ENCODE results near the gene ZSCAN20. TPM values are rescaled to one million over a fixed set of nuclear protein-coding genes. Genes with fewer than 3 reads are reported as not detected.

The ZSCAN20 gene
- total and polyA plus RNA-seq, 7 donors, result 0.69 to 8.2 (median 5.8) TPM

GRCh38 chr1:33470495-33471012 is 1.9 kb upstream of the ZSCAN20 start:
- 3 to 5% methylated on average over 11 of the region's 11 CpGs for WGBS, 2 donors
- no peaks in the 10 kb centered on the region for H3K27me3 ChIP-seq
- no peaks in the 10 kb centered on the region for H3K36me3 ChIP-seq
- H3K4me1 ChIP-seq, result peaks cover 0 to 67% (median 46%) of the 10 kb centered on the region in 4 donors
- H3K9me3 ChIP-seq, result no peaks in the 10 kb centered on the region
- DNase-seq, result peak; percentile 88
- intact Hi-C loops (cut with DNase I), result loop anchor here (1.0 to 5.0 kb wide), 4 partner anchors 38 to 1387 kb away; partner anchors contain the start of genes PHC2 and SMIM12
- H3K4me3 ChIP-seq, result no peak overlapping the region
- peak; percentile 75 to 84 (median 84) for TF ChIP-seq CTCF (IDR thresholded peaks at IDR 0.05)
- no peak for TF ChIP-seq POLR2A (IDR thresholded peaks at IDR 0.05)
- peak in 1 of 4 donors; percentile 36 for TF ChIP-seq EP300 (IDR thresholded peaks at IDR 0.05)
- peak in 2 of 4 donors; percentile 40 to 41 for TF ChIP-seq POLR2AphosphoS5 (IDR thresholded peaks at IDR 0.05)
- peak overlapping the region; percentile 77 to 83 (median 82) for H3K27ac ChIP-seq

- no peak for DNase-seq
- Histone ChIP-seq H3K27ac (peak overlapping the region; percentile 77 to 83 (median 82)), H3K36me3 (no peaks in the 10 kb centered on the region), H3K9me3 (no peaks in the 10 kb centered on the region), H3K4me3 (no peak overlapping the region), H3K4me1 (peaks cover 0 to 60% (median 43%) of the 10 kb centered on the region in 4 donors), H3K27me3 (no peaks in the 10 kb centered on the region)
- 83 to 93% methylated on average over 4 of the region's 4 CpGs for WGBS, 2 donors
- no peak for TF ChIP-seq POLR2A (IDR thresholded peaks at IDR 0.05)
- no peak for TF ChIP-seq CTCF (IDR thresholded peaks at IDR 0.05)
- no peak for TF ChIP-seq POLR2AphosphoS5 (IDR thresholded peaks at IDR 0.05)
- TF ChIP-seq EP300 (IDR thresholded peaks at IDR 0.05), result no peak
- intact Hi-C loops (cut with DNase I), result loop anchor here (2.0 to 5.0 kb wide), 3 partner anchors 39 to 1386 kb away; partner anchors contain the start of genes PHC2 and SMIM12
These were observed 1.0 kb upstream of the ZSCAN20 start for GRCh38 chr1:33471416-33471815.

GRCh38 chr1:33473900-33474299 is 1.5 kb downstream of the ZSCAN20 start:
- intact Hi-C loops (cut with DNase I), result loop anchor here (5.0 kb wide), 2 partner anchors 42 to 1383 kb away; partner anchors contain the start of genes PHC2 and SMIM12
- DNase-seq, result no peak
- Histone ChIP-seq H3K4me1 (peaks cover 0 to 44% (median 30%) of the 10 kb centered on the region in 4 donors), H3K9me3 (no peaks in the 10 kb centered on the region), H3K4me3 (no peak overlapping the region), H3K36me3 (peaks cover 0 to under 1% (median 0%) of the 10 kb centered on the region in 4 donors), H3K27ac (no peak overlapping the region), H3K27me3 (no peaks in the 10 kb centered on the region)
- TF ChIP-seq POLR2AphosphoS5 (IDR thresholded peaks at IDR 0.05) (no peak), CTCF (IDR thresholded peaks at IDR 0.05) (no peak), POLR2A (IDR thresholded peaks at IDR 0.05) (no peak), EP300 (IDR thresholded peaks at IDR 0.05) (no peak)

- 74 to 88% methylated on average over 4 of the region's 4 CpGs for WGBS, 2 donors
- intact Hi-C loops (cut with DNase I), result no loop called here
- Histone ChIP-seq H3K27me3 (no peaks in the 10 kb centered on the region), H3K4me3 (no peak overlapping the region), H3K36me3 (peaks cover 5 to 24% (median 13%) of the 10 kb centered on the region in 4 donors), H3K27ac (no peak overlapping the region), H3K9me3 (no peaks in the 10 kb centered on the region), H3K4me1 (peaks cover 0 to 14% (median 11%) of the 10 kb centered on the region in 4 donors)
- DNase-seq, result no peak
- TF ChIP-seq EP300 (IDR thresholded peaks at IDR 0.05), result no peak
- no peak for TF ChIP-seq POLR2AphosphoS5 (IDR thresholded peaks at IDR 0.05)
- no peak for TF ChIP-seq CTCF (IDR thresholded peaks at IDR 0.05)
These were observed 5.0 kb downstream of the ZSCAN20 start for GRCh38 chr1:33477451-33477850.
